Measurements from ENCODE around the gene CERS6. TPM values are rescaled to one million over a fixed set of nuclear protein-coding genes. Genes with fewer than 3 reads are reported as not detected.

The CERS6 gene
- total RNA-seq, 1 experiment from 2014 or later, result 17.3 TPM

GRCh38 chr2:168694173-168694572 is 238.1 kb downstream of the CERS6 start (continued):
- TF ChIP-seq PRRX2 (CRISPR knock-in tag; IDR thresholded peaks at IDR 0.05) (no peak), TEAD1 (CRISPR knock-in tag; IDR thresholded peaks at IDR 0.05) (no peak), TCF7 (CRISPR knock-in tag; IDR thresholded peaks at IDR 0.05; ENCODE audit: low read depth) (no peak), ZNF671 (CRISPR knock-in tag; IDR thresholded peaks at IDR 0.05) (no peak), ZNF396 (CRISPR knock-in tag; IDR thresholded peaks at IDR 0.05; ENCODE audit: borderline replicate concordance) (no peak), CTCF (IDR thresholded peaks at IDR 0.05) (no peak), ZNF281 (CRISPR knock-in tag; IDR thresholded peaks at IDR 0.05) (no peak), MXD4 (CRISPR knock-in tag; IDR thresholded peaks at IDR 0.05; ENCODE audit: borderline replicate concordance) (no peak), IRF1 (CRISPR knock-in tag; IDR thresholded peaks at IDR 0.05) (no peak), ATF6 (CRISPR knock-in tag; IDR thresholded peaks at IDR 0.05) (no peak), CBFB (CRISPR knock-in tag; IDR thresholded peaks at IDR 0.05; ENCODE audit: low read depth) (no peak), E2F1 (CRISPR knock-in tag; IDR thresholded peaks at IDR 0.05) (no peak)

- DNase-seq (ENCODE audit: low spot score), result no peak
- no peak for ATAC-seq
- peak overlapping the region; percentile 47; the same call in 1 of the 2 replicates for H3K27ac Mint-ChIP-seq
- no peaks in the 10 kb centered on the region for H3K9me3 Mint-ChIP-seq
- H3K27me3 Mint-ChIP-seq (ENCODE audit: low read depth), result no peaks in the 10 kb centered on the region
- H3K4me3 Mint-ChIP-seq, result no peak overlapping the region
- CTCF ChIA-PET, result no interaction called here
- H3K4me1 Mint-ChIP-seq, result peaks cover 13% of the 10 kb centered on the region
- POLR2A ChIA-PET, result no interaction called here
- TF ChIP-seq RELA (CRISPR knock-in tag; IDR thresholded peaks at IDR 0.05; ENCODE audit: borderline replicate concordance), result no peak
- no peak for TF ChIP-seq ZNF317 (CRISPR knock-in tag; IDR thresholded peaks at IDR 0.05; ENCODE audit: borderline replicate concordance, low read depth)
- TF ChIP-seq MXD4 (CRISPR knock-in tag; IDR thresholded peaks at IDR 0.05; ENCODE audit: borderline replicate concordance), result no peak
- no peaks in the 10 kb centered on the region; the same call in 1 of the 2 replicates for H3K36me3 Mint-ChIP-seq
Measured at GRCh38 chr2:168694866-168695265, 238.8 kb downstream of the CERS6 start.

- no peak overlapping the region for H3K4me3 Mint-ChIP-seq
- DNase-seq (ENCODE audit: low spot score) (no peak), ATAC-seq (peak; percentile 28)
- no peak overlapping the region for H3K27ac Mint-ChIP-seq
- H3K4me1 Mint-ChIP-seq, result peaks cover 13% of the 10 kb centered on the region
- no peaks in the 10 kb centered on the region; the same call in 1 of the 2 replicates for H3K36me3 Mint-ChIP-seq
- no peaks in the 10 kb centered on the region for H3K27me3 Mint-ChIP-seq (ENCODE audit: low read depth)
- POLR2A ChIA-PET, result no interaction called here
- CTCF ChIA-PET, result interaction anchor here (0.7 to 1.2 kb wide), 3 partner anchors 10 to 351 kb away, joined by 3 to 6 read pairs (median 5); no protein-coding TSS in a partner anchor
- no peaks in the 10 kb centered on the region for H3K9me3 Mint-ChIP-seq
- no peak for TF ChIP-seq IRF1 (CRISPR knock-in tag; IDR thresholded peaks at IDR 0.05)
- TF ChIP-seq JAZF1 (CRISPR knock-in tag; IDR thresholded peaks at IDR 0.05), result no peak
- no peak for TF ChIP-seq ERG (CRISPR knock-in tag; IDR thresholded peaks at IDR 0.05)
- no peak for TF ChIP-seq ZNF232 (CRISPR knock-in tag; IDR thresholded peaks at IDR 0.05)
- no peak for TF ChIP-seq USF1 (CRISPR knock-in tag; IDR thresholded peaks at IDR 0.05)
- TF ChIP-seq NR3C1 (CRISPR knock-in tag; conservative IDR thresholded peaks at IDR 0.05; ENCODE audit: low read depth), result no peak
- TF ChIP-seq ETV6 (CRISPR knock-in tag; IDR thresholded peaks at IDR 0.05), result no peak
Measured at GRCh38 chr2:168697668-168698121, 241.6 kb downstream of the CERS6 start.

Measured in WTC11 (cell line).